Fibroblast of mammary gland (primary cell): ENCODE data around the gene HIGD2A.

Experiments
- DNase-seq: peaks from one replicate; pipeline ENCODE4 v3.0.0-alpha.2; 2010; ENCODE audit warnings: low read depth
- H3K4me3 ChIP-seq: 2 replicates; pipeline ENCODE4 v1.5.1; 2011; ENCODE audit warnings: low read depth, mild to moderate bottlenecking, low read length, moderate library complexity; ENCODE audit not compliant: control insufficient read depth
- CTCF ChIP-seq: conservative IDR thresholded peaks from 2 replicates; pipeline ENCODE4 v1.5.1; 2011; ENCODE audit warnings: low read depth, low read length, inconsistent platforms; ENCODE audit not compliant: control insufficient read depth, insufficient read depth

Gene HIGD2A

GRCh38 chr5:176387384-176387925 lies 1.1 kb upstream of the HIGD2A start:
- peak overlapping the region; percentile 98 for H3K4me3 ChIP-seq
- DNase-seq: no peak
- no peak for TF ChIP-seq CTCF

- no peak for TF ChIP-seq CTCF
- DNase-seq: peak; percentile 19
- H3K4me3 ChIP-seq: peak overlapping the region; percentile 98
Measured at GRCh38 chr5:176388003-176388443, 528 bp upstream of the HIGD2A start.

- H3K4me3 ChIP-seq: peak overlapping the region; percentile 98
- no peak for DNase-seq
- no peak for TF ChIP-seq CTCF
Measured at GRCh38 chr5:176389135-176390123, 878 bp downstream of the HIGD2A start.

GRCh38 chr5:176391479-176391878 lies 2.9 kb downstream of the HIGD2A start:
- no peak for DNase-seq
- TF ChIP-seq CTCF: no peak
- no peak overlapping the region for H3K4me3 ChIP-seq

GRCh38 chr5:176391999-176392398 lies 3.4 kb downstream of the HIGD2A start:
- DNase-seq: no peak
- no peak overlapping the region for H3K4me3 ChIP-seq
- no peak for TF ChIP-seq CTCF

- H3K4me3 ChIP-seq: no peak overlapping the region
- no peak for DNase-seq
- no peak for TF ChIP-seq CTCF
Measured at GRCh38 chr5:176392526-176392925, 4.0 kb downstream of the HIGD2A start.
